Natural killer cell treated with Interleukin-12 subunit alpha and Interleukin-12 subunit beta and Interleukin-15 and Interleukin-18, amount 100 ng/mL, for 72 hours (primary cell): Measurements from ENCODE around the gene TMEM72. TPM values are rescaled to one million over a fixed set of nuclear protein-coding genes. Genes with fewer than 3 reads are reported as not detected.
A peak's percentile ranks its signal among the peaks of the same experiment; 100 is the strongest.

Source experiments
- ATAC-seq, 2 donors: fragments of 150-1000 bp; cut with Tn5 transposase in 1 of 2; sonication (Bioruptor Pico), chemical (Tn5 transposase) in 1 of 2; 2 replicates each; pipeline ENCODE4 v1.10.0; 2021
- DNase-seq: peaks from one replicate; pipeline ENCODE4 v3.0.0; 2022; ENCODE audit warnings: low spot score
- H3K27ac Mint-ChIP-seq, 2 donors: 1 replicate in 1 of 2; 2 replicates in 1 of 2; pipeline ENCODE4 v1.8.0; 2022; ENCODE audit warnings: mixed read lengths in 2 of 2, mild to moderate bottlenecking in 1 of 2, moderate library complexity in 1 of 2
- H3K27me3 Mint-ChIP-seq, 2 donors: 1 replicate in 1 of 2; 2 replicates in 1 of 2; pipeline ENCODE4 v1.8.0; 2022; ENCODE audit warnings: mixed read lengths in 2 of 2
- H3K36me3 Mint-ChIP-seq: one replicate; pipeline ENCODE4 v1.8.0; 2022; ENCODE audit warnings: mixed read lengths
- H3K4me1 Mint-ChIP-seq, 2 donors: 1 replicate in 1 of 2; 2 replicates in 1 of 2; pipeline ENCODE4 v1.8.0; 2022; ENCODE audit warnings: low read depth in 2 of 2, mixed read lengths in 2 of 2, mild to moderate bottlenecking in 1 of 2
- H3K4me3 Mint-ChIP-seq: one replicate; pipeline ENCODE4 v1.8.0; 2022; ENCODE audit warnings: mixed read lengths
- H3K9me3 Mint-ChIP-seq: 2 replicates; pipeline ENCODE4 v1.8.0; 2022; ENCODE audit warnings: mixed read lengths
- total RNA-seq, 2 donors: library from RNA; stranded (reverse); gene quantifications; one replicate each; pipeline ENCODE4 v1.2.3, GENCODE V29; 2022

Gene TMEM72
- total RNA-seq, 2 donors from 2014 or later: not detected

GRCh38 chr10:44937196-44938005 lies 26.3 kb downstream of the TMEM72 start:
- H3K27me3 Mint-ChIP-seq: peaks cover 0 to 5% of the 10 kb centered on the region in 2 donors
- no peak for DNase-seq
- H3K36me3 Mint-ChIP-seq: no peaks in the 10 kb centered on the region
- H3K9me3 Mint-ChIP-seq: no peaks in the 10 kb centered on the region
- peaks cover 25 to 28% of the 10 kb centered on the region in 2 donors for H3K4me1 Mint-ChIP-seq
- H3K4me3 Mint-ChIP-seq: no peak overlapping the region
- no peak for ATAC-seq
- no peak overlapping the region for H3K27ac Mint-ChIP-seq

GRCh38 chr10:44938956-44939355 lies 27.8 kb downstream of the TMEM72 start:
- peaks cover 7% of the 10 kb centered on the region for H3K36me3 Mint-ChIP-seq
- DNase-seq (no peak), ATAC-seq (no peak)
- no peak overlapping the region for H3K27ac Mint-ChIP-seq
- H3K27me3 Mint-ChIP-seq: peaks cover 0 to 12% of the 10 kb centered on the region in 2 donors
- peaks cover 24 to 28% of the 10 kb centered on the region in 2 donors for H3K4me1 Mint-ChIP-seq
- H3K4me3 Mint-ChIP-seq: no peak overlapping the region
- H3K9me3 Mint-ChIP-seq: peaks cover under 1% of the 10 kb centered on the region

- ATAC-seq (no peak), DNase-seq (no peak)
- Mint-ChIP-seq H3K27me3 (peaks cover 0 to 17% of the 10 kb centered on the region in 2 donors), H3K4me1 (peaks cover 20 to 24% of the 10 kb centered on the region in 2 donors), H3K36me3 (peaks cover 16% of the 10 kb centered on the region), H3K9me3 (peaks cover 9% of the 10 kb centered on the region), H3K27ac (no peak overlapping the region), H3K4me3 (no peak overlapping the region)
Measured at GRCh38 chr10:44939691-44940401, 28.7 kb downstream of the TMEM72 start.

GRCh38 chr10:44944354-44944753 lies 33.2 kb downstream of the TMEM72 start:
- no peak for ATAC-seq
- H3K36me3 Mint-ChIP-seq: peaks cover 26% of the 10 kb centered on the region
- no peak overlapping the region for H3K27ac Mint-ChIP-seq
- no peak overlapping the region for H3K4me3 Mint-ChIP-seq
- peaks cover 0 to 17% of the 10 kb centered on the region in 2 donors for H3K27me3 Mint-ChIP-seq
- H3K4me1 Mint-ChIP-seq: peaks cover 0 to 17% of the 10 kb centered on the region in 2 donors
- DNase-seq: no peak
- peaks cover 12% of the 10 kb centered on the region for H3K9me3 Mint-ChIP-seq

- Mint-ChIP-seq H3K4me1 (peaks cover 0 to 18% of the 10 kb centered on the region in 2 donors), H3K27me3 (peaks cover 0 to 17% of the 10 kb centered on the region in 2 donors), H3K27ac (peak overlapping the region; percentile 33 to 74), H3K4me3 (peak overlapping the region; percentile 58), H3K9me3 (peaks cover 12% of the 10 kb centered on the region), H3K36me3 (peaks cover 26% of the 10 kb centered on the region)
- DNase-seq: no peak
- peak; percentile 74 to 80 for ATAC-seq
Measured at GRCh38 chr10:44946205-44946604, 35.1 kb downstream of the TMEM72 start.

- Mint-ChIP-seq H3K4me3 (no peak overlapping the region), H3K9me3 (peaks cover 12% of the 10 kb centered on the region), H3K36me3 (peaks cover 25% of the 10 kb centered on the region), H3K4me1 (peaks cover 0 to 18% of the 10 kb centered on the region in 2 donors), H3K27me3 (peaks cover 0 to 11% of the 10 kb centered on the region in 2 donors), H3K27ac (no peak overlapping the region)
- ATAC-seq (no peak), DNase-seq (no peak)
Measured at GRCh38 chr10:44947371-44948152, 36.4 kb downstream of the TMEM72 start.

GRCh38 chr10:44948642-44949041 lies 37.5 kb downstream of the TMEM72 start:
- no peak overlapping the region for H3K27ac Mint-ChIP-seq
- H3K4me3 Mint-ChIP-seq: no peak overlapping the region
- H3K36me3 Mint-ChIP-seq: peaks cover 20% of the 10 kb centered on the region
- peaks cover 0 to 18% of the 10 kb centered on the region in 2 donors for H3K4me1 Mint-ChIP-seq
- no peak for ATAC-seq
- peaks cover 12% of the 10 kb centered on the region for H3K9me3 Mint-ChIP-seq
- peaks cover 0 to 5% of the 10 kb centered on the region in 2 donors for H3K27me3 Mint-ChIP-seq
- no peak for DNase-seq

- DNase-seq: no peak
Measured at GRCh38 chr10:44949127-44949802, 38.1 kb downstream of the TMEM72 start.

GRCh38 chr10:44949915-44950314 lies 38.8 kb downstream of the TMEM72 start:
- Mint-ChIP-seq H3K27me3 (no peaks in the 10 kb centered on the region), H3K4me3 (no peak overlapping the region), H3K4me1 (peaks cover 4 to 21% of the 10 kb centered on the region in 2 donors), H3K9me3 (peaks cover 3% of the 10 kb centered on the region), H3K36me3 (peaks cover 10% of the 10 kb centered on the region), H3K27ac (no peak overlapping the region)
- no peak for ATAC-seq
- DNase-seq: no peak

More at GRCh38 chr10:44949127-44949802, 38.1 kb downstream of the TMEM72 start:
- H3K27me3 Mint-ChIP-seq: peaks cover 0 to 2% of the 10 kb centered on the region in 2 donors
- no peak for ATAC-seq
- H3K27ac Mint-ChIP-seq: no peak overlapping the region
- peaks cover 0 to 18% of the 10 kb centered on the region in 2 donors for H3K4me1 Mint-ChIP-seq
- H3K36me3 Mint-ChIP-seq: peaks cover 17% of the 10 kb centered on the region
- H3K4me3 Mint-ChIP-seq: no peak overlapping the region
- H3K9me3 Mint-ChIP-seq: peaks cover 9% of the 10 kb centered on the region

- no peak for ATAC-seq
- DNase-seq: no peak
- peaks cover 5% of the 10 kb centered on the region for H3K36me3 Mint-ChIP-seq
- peaks cover 6 to 22% of the 10 kb centered on the region in 2 donors for H3K4me1 Mint-ChIP-seq
- no peaks in the 10 kb centered on the region for H3K27me3 Mint-ChIP-seq
- no peak overlapping the region for H3K27ac Mint-ChIP-seq
- no peak overlapping the region for H3K4me3 Mint-ChIP-seq
- no peaks in the 10 kb centered on the region for H3K9me3 Mint-ChIP-seq
Measured at GRCh38 chr10:44950326-44951225, 39.4 kb downstream of the TMEM72 start.

- Mint-ChIP-seq H3K4me1 (peaks cover 11 to 18% of the 10 kb centered on the region in 2 donors), H3K36me3 (peaks cover 4% of the 10 kb centered on the region), H3K27ac (no peak overlapping the region), H3K4me3 (no peak overlapping the region), H3K9me3 (no peaks in the 10 kb centered on the region), H3K27me3 (no peaks in the 10 kb centered on the region)
- ATAC-seq: no peak
- no peak for DNase-seq
Measured at GRCh38 chr10:44951576-44952226, 40.6 kb downstream of the TMEM72 start.

GRCh38 chr10:44952779-44953231 lies 41.7 kb downstream of the TMEM72 start:
- Mint-ChIP-seq H3K4me3 (no peak overlapping the region), H3K27ac (no peak overlapping the region), H3K9me3 (no peaks in the 10 kb centered on the region), H3K27me3 (no peaks in the 10 kb centered on the region), H3K36me3 (peaks cover 4% of the 10 kb centered on the region), H3K4me1 (peaks cover 11 to 22% of the 10 kb centered on the region in 2 donors)
- ATAC-seq (no peak), DNase-seq (no peak)
